Stimulated activated CD4-positive, alpha-beta T cell treated with anti-CD3 and anti-CD28 coated beads, Interleukin-1b, Interleukin-23, amount 100 ng/mL, for 24 hours (primary cell): ENCODE results near the gene ACAD10.
"Not testable (repeated sequence)": the region's sequence is repeated elsewhere in the genome, so short reads cannot be mapped to it uniquely, and the experiment has no call there.

ENCODE experiments used
- DNase-seq, 4 experiments: peaks; one replicate each; pipeline ENCODE4 v3.0.0-alpha.2; 2020; ENCODE audit warnings: low read depth in 4 of 4, low spot score in 1 of 4

Gene ACAD10

DNA sequence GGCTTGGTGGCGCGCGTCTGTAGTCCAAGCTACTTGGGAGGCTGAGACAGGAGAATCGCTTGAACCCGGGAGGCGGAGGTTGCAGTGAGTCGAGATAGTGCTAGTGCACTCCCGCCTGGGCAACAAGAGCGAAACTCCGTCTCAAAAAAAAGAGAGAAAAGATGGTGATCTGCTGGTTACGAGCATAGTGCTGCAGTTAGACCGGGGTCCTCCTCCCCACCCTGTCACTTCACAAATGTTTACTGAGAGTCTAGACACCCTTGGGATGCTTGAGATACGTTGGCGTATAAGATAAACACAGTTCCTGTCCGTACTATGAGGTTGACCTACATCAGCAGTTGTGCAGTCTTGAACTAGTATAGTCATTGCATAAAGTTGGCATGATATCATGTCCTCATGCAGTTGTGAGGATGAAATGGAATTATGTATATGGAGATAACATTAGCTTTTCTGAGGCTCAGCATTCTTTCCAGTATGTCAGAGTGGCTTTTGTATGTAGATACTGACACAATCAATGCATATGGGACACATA, 787 bp downstream of the ACAD10 start:
- no peak for DNase-seq

DNA sequence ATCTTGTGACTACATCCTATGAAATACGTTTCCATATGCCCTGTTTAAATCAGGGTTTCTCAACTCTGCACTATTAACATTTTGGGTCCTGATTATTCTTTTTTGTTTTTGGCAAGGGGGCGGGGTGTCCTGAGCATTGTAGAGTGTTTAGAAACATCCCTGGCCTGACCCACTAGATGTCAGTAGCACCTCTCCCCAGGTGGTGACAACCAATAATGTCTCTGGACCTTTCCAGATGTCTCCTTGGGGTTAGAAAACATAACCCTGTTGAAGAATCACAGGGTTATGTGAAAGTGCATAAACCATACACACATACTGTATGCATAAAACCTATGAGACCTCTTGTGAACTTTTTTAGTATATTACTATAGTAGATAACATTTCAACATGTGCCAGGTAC, 1.4 kb downstream of the ACAD10 start:
- no peak for DNase-seq

DNA sequence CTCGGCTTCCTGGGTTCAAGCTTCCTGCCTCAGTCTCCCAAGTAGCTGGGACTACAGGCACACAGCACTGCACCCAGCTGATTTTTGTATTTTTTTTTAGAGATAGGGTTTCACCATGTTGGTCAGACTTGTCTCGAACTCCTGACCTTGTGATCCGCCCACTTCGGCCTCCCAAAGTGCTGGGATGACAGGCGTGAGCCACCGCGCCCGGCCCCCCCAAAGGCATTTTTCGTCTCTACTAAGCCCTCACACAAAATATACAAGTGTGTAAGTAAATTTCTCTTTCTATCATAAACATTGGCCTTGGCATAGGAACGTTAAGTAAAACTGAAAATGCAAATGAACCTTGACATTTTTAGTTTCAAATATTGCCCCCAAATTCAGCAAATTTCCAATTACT, 2.1 kb downstream of the ACAD10 start:
- no peak for DNase-seq

DNA sequence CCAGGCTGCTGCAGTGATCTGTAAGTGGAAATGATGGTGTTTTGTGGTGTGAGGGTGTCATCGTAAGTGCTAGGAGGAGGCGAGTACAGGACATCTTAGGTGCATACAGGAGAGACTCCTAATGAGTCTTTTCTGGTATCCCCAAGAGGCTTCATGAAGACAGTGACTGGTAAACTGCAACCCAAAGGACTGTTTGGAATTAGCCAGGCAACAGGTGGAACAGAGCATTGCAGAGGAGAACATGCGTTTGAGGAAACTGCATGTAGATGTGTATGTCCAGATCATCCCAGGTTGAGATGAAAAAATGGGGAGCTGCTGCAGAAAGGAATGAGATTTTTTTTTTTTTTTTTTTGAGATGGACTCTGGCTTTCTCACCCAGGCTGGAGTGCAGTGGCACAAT, 5.4 kb downstream of the ACAD10 start:
- no peak for DNase-seq

DNA sequence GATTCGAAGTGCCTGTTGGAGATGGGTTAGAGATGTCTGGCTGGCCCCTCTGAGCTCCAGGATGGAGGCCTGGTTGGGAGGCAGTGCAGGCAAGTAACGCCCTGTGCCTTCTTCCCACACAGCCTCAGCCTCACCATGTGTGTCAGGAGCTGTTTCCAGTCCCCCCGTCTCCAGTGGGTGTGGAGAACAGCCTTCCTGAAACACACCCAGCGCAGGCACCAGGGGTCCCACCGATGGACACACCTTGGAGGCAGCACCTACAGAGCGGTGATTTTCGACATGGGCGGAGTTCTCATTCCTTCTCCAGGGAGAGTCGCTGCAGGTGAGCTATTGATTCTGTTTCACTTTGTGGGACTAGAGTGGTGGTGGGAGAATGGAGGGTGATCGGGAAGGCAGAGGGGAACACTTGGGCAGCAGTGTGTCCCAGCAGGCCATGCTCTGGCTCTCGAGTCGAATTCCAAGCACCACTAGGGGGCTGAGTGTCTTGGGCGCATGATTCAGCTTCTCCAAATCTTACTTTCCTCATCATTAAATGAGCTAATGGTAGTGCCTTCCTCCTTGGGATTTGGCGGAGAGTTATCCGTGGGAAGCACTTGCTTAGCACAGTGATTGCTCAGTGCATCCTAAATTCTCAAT, 6.8 kb downstream of the ACAD10 start:
- DNase-seq = no peak

DNA sequence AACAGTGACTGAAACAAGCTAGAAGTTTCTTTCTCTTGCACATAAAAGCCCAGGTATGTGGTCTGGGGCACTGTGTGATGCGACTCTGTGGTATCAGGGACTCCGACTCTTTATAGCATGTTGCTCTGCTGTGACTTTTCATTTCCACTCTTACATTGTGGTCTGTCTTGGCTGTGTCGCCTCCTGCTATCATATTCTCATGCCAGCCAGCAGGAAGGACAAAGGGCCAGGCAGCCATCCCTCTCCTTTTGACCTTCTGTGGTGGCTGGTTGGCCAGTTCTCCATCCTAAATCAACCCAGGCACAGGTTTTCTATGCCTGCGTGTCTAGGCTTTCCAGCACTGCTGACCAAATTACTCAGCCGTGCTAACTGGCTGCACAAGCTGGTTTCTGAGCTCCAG, 8.0 kb downstream of the ACAD10 start:
- DNase-seq = no peak

DNA sequence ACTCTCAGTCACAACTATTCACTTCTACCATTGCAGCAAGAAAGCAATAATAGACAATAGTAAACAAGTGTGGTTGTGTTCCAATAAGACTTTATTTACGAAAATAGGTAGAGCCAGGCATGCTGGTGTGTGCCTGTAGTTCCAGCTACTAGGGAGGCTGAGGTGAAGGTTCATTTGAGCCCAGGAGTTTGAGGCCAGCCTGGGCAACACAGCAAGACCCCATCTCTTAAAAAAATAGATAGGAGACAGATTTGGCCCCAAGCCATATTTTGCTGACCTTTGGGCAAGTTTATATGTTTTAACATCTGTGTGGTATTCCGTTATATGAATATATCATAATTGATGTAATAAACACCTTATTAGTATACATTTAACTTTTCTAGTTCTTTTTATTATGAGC, 14.1 kb downstream of the ACAD10 start:
- DNase-seq = no peak

DNA sequence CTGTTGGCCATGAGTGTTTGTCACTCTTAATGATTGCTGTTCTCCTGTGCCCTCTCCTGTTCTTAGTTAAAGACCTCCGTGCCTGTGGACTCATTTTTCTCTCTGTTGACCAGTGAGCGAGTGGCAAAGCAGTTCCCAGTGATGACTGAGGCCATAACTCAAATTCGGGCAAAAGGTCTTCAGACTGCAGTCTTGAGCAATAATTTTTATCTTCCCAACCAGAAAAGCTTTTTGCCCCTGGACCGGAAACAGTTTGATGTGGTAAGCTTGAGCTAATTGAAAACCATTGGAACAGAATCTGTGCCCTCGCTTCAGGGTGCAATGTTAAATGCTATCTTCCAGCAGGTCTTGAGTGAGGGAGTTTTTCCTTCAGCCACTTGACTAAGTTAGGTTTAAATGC, 19.8 kb downstream of the ACAD10 start:
- DNase-seq = no peak

DNA sequence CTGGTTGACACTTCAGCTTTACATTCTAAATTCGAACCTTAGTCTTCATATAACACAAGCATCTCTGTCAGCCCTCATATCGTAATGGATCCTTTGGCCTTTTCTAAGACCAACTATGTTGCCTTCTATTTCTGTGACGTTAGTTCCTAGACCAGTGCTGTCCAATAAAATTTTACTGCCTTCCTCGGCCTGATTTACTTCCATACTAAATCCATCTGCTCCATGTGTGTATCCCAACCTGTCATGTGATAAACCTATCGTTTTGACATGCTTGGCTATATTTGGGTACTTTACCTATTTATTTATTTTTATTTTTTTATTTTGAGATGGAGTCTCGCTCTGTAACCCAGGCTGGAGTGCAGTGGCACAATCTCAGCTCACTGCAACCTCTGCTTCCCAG, 20.3 kb downstream of the ACAD10 start:
- DNase-seq = no peak

DNA sequence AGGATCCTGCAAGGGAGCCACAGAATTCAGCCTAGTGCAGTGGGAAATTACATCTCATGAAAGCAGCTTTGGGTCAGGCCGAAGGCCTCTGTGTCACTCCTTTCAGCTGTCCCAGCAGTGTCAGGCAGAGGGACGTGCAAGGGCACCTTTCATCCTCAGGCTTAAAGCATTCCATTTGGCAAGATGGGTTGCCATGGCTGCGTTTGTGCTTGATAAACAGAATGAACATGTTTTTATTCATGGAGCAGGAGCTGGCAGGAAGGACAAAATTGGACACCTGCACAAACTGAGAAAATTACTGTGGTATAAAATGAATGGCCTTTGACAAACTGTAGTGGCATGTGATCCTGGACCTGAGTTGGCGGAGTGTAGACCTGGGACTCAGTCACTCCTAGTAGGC, 29.4 kb downstream of the ACAD10 start:
- no peak for DNase-seq

DNA sequence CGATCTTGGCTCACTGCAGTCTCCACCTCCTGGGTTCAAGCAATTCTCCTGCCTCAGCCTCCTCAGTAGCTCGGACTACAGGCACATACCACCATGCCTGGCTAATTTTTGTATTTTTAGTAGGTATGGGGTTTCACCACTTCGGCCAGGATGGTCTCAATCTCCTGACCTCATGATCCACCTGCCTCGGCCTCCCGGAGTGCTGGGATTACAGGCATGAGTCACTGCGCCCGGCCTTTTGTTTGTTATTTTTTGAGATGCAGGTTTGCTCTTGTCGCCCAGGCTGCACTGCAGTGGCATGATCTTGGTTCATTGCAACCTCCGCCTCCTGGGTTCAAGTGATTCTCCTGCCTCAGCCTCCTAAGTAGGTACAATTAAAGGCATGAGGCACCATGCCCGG, 33.5 kb downstream of the ACAD10 start:
- not testable (repeated sequence) for DNase-seq

DNA sequence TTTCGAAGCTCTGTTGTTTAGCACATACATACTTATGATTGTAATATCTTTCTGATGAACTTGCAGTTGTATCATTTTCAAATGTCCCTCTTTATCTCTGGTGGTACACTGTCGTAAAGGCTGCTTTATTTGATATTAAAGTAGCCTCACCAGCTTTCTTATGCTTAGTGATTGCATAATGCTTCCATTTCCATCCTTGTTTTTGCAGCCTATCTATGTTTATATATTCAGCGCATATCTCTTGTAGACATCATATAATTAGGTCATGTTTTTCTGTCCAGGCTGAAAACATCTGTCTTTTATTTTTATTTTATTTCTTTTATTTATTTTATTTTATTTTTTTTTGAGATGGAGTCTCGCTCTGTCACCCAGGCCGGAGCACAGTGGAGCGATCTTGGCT, 34.6 kb downstream of the ACAD10 start:
- DNase-seq = no peak

DNA sequence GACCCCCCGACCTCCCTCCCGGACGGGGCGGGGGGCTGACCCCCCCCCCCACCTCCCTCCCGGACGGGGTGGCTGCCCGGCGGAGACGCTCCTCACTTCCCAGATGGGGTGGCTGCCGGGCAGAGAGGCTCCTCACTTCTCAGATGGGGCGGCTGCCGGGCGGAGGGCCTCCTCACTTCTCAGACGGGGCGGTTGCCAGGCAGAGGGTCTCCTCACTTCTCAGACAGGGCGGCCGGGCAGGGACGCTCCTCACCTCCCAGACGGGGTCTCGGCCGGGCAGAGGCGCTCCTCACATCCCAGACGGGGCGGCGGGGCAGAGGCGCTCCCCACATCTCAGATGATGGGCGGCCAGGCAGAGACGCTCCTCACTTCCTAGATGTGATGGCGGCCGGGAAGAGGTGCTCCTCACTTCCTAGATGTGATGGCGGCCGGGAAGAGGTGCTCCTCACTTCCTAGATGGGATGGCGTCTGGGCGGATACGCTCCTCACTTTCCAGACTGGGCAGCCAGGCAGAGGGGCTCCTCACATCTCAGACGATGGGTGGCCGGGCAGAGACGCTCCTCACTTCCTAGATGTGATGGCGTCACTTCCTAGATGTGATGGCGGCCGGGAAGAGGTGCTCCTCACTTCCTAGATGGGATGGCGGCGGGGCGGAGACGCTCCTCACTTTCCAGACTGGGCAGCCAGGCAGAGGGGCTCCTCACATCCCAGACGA, 38.0 kb downstream of the ACAD10 start:
- not testable (repeated sequence) for DNase-seq

DNA sequence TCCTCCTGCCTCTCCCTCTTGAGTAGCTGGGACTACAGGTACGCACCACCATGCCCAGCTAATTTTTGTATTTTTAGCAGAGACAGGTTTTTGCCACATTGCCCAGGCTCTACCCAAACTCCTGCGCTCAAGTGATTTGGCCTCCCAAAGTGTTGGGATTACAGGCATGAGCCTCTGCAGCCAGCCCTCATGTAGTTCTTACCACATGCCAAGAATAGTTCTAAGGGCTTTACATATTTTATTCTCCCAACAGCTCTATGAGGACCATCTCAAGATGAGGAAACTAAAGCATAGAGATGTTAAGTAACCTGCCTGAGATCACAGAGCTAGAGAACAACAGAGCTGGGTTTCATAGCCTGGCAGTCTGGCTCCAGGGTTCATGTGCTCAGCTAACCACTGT, 42.9 kb downstream of the ACAD10 start:
- no peak for DNase-seq

DNA sequence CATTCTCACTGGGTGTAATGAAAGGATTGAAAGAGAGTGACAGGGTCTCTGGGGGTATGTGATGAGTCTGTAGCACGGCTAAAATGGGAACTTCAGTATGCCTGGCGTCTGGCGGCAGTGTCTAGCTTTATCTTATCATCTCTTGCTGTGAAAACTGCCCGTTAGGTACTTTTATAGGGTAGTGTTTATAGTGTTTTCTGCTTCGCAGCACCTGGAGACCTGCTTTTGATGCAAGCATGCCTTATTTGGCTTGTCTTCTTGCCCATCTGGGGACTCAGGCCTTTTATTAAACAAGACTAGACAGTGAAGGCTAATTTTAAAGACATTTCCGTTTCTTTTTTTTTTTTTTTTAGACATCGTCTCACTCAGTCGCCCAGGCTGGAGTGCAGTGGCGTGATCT, 44.6 kb downstream of the ACAD10 start:
- DNase-seq = no peak

DNA sequence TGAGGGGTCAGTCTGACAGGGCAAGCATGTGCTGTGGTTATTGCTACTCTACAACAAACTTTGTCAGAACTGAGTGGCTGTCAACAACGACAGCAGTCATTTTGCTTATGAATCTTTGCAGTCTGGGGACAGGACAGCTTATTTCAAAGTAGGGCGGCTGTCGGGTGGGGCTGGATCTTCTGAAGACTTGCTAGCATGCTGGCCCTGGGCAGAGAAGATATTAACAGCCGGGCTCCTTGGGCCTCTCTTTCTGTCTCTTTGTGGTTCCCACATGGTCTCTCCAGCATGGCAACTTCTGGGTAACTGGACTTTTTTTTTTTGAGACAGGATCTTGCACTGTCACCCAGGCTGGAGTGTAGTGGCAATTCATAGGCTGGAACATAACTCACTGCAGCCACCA, 46.9 kb downstream of the ACAD10 start:
- no peak for DNase-seq

DNA sequence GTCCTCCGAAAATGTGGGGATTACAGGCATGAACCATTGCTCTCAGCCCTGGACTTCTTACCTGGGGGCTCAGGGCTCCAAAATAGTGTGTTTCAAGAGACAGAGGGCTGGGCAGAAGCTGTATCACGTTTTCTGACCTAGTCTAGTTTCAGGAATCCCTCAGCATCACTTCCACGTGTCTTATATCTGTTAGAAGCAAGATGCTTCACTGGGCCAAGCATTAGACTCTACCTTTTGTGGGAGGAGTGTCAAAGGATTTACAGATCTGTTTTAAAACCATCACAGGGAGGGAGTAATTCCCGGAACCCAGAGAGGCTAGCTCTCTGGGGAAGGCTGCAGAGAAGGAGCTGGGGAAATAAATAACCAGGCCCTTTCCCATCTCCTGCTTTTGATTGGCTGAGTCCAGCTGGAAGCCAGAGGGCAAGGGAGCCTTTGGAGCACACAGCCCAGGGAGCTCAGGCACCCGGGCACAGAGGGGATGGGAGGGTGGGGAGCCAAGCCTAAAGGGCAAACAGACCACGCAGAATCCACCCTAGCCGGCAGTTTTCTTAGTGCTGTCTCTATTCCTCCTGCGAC, 47.6 kb downstream of the ACAD10 start:
- no peak for DNase-seq

DNA sequence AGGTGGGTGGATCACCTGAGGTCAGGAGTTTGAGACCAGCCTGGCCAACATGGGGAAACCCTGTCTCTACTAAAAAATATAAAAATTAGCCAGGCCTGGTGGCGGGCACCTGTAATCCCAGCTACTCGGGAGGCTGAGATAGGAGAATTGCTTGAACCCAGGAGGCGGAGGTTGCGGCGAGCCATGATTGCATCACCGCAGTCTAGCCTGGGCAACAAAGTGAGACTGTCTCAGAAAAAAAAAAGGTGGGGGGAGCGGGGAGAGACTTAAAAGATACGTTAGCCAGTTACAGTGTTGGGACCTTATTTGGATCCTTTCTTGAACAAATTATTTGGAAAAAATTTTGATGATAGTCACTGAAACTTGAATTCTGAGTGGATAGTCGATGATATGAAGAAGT, 53.7 kb downstream of the ACAD10 start:
- not testable (repeated sequence) for DNase-seq

DNA sequence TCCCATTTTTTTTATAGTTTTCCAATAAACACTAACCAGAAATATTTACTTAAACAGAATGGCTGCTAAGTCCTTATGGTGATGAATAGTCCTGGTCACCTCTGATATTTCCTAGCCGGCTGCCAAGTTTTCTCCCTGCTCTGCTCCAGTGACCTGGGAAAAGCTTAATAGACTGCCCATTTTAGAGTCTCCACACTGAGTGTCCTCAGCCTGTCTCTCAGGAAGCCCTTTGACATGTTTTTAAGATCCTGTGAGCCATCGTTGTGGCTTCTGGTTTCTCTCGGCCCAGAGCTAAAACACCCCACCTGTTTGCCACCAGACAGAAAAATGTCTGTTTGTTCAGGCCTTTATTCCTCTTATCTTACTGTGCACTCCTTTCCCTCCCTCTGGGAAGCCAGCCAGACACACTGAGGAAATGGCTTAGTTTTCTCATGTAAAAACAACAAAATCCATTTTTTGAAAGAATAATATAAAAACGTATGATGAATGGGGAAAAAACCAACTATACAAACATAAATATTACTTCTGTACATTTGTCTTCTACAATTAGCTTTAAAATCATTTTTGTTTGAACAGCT, 55.5 kb downstream of the ACAD10 start:
- no peak for DNase-seq

DNA sequence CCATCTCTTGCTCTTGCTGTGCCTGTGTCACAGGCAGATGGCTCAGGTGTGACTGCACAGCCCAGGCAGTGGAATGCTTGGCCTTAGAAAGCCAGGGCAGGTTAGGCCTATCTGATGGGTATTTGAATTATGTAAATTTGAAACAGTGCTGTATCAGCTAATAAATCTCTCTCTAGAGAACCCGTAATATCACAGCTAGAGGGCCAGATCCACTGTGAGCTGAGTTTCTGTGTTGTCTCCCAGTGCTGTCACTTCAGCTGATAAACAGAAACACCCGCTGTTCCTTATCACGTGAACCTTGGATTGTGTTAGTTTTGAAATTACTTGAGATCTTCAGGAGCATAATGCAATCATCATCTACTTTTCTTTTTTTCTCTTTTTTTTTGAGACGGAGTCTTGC, 59.4 kb downstream of the ACAD10 start:
- no peak for DNase-seq

DNA sequence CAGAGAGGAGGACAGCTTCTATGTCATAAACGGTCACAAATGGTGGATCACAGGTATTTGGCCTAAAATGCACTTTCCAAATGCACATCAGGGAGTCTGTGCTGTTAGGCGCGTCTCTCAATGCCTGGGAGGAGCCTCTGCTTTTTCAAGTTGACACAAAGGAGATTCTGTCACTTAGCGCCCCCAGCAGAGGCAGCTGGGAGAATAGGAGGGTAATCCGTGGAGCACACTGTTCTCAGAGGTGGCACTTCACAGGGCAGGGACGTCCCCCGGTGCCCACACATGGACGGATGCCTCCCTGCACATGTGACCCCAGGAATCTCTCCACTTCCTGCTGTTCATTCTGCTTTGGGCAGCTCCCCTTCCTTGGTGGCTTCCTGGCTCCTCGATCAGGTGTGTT, 61.5 kb downstream of the ACAD10 start:
- DNase-seq = no peak

DNA sequence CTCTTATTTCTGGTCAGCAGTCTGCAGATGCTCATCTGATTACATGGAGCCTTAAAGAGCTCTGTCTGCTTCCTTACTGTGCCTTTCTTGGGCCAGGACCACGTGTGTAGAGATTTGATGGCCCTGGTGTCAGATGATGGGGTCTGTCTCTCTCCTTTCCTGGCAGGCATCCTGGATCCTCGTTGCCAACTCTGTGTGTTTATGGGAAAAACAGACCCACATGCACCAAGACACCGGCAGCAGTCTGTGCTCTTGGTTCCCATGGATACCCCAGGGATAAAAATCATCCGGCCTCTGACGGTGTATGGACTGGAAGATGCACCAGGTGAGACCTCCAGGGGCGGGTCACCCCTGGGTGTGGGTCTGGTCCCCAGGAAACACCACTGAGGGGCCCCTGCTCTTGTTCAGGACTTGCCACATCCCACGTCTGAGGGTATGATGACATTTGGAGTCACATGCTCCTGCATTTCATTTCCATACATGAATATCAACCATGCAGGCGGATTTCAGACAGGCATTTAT, 62.4 kb downstream of the ACAD10 start:
- no peak for DNase-seq
